Glutamatergic neuron (in vitro differentiated cells): Measurements from ENCODE around the gene ZNF180. TPM values are rescaled to one million over a fixed set of nuclear protein-coding genes. Genes with fewer than 3 reads are reported as not detected.

Experiments
- DNase-seq: peaks from one replicate; pipeline ENCODE4 v3.0.0; 2022
- H3K27ac Mint-ChIP-seq: one replicate; pipeline ENCODE4 v1.8.0; 2020; ENCODE audit warnings: mild to moderate bottlenecking, mixed read lengths, inconsistent platforms; ENCODE audit not compliant: unreplicated experiment
- H3K27me3 Mint-ChIP-seq: one replicate; pipeline ENCODE4 v1.8.0; 2020; ENCODE audit warnings: mild to moderate bottlenecking, moderate library complexity, mixed read lengths, inconsistent platforms; ENCODE audit not compliant: unreplicated experiment
- H3K36me3 Mint-ChIP-seq: one replicate; pipeline ENCODE4 v1.8.0; 2020; ENCODE audit warnings: mild to moderate bottlenecking, mixed read lengths, inconsistent platforms; ENCODE audit not compliant: unreplicated experiment
- H3K4me1 Mint-ChIP-seq: one replicate; pipeline ENCODE4 v1.8.0; 2020; ENCODE audit warnings: mild to moderate bottlenecking, low read depth, mixed read lengths, inconsistent platforms; ENCODE audit not compliant: unreplicated experiment
- H3K4me3 Mint-ChIP-seq: one replicate; pipeline ENCODE4 v1.8.0; 2020; ENCODE audit warnings: mild to moderate bottlenecking, mixed read lengths, inconsistent platforms; ENCODE audit not compliant: unreplicated experiment
- H3K9me3 Mint-ChIP-seq: one replicate; pipeline ENCODE4 v1.8.0; 2020; ENCODE audit warnings: mild to moderate bottlenecking, moderate library complexity, mixed read lengths, inconsistent platforms; ENCODE audit not compliant: unreplicated experiment
- CTCF ChIP-seq: fragments of 200-600 bp; sonication (generic); IDR thresholded peaks from one replicate; pipeline ENCODE4 v1.5.0; 2021; ENCODE audit not compliant: partially characterized antibody, unreplicated experiment
- total RNA-seq: library from RNA; stranded (reverse); fragmentation: NEBNext Ultra II Directional; extraction: Animal tissue kit (Norgen Biotek cat#: 25700); gene quantifications from one replicate; pipeline ENCODE4 v1.2.1, GENCODE V29; 2021; ENCODE audit not compliant: unreplicated experiment

The ZNF180 gene
- total RNA-seq, 1 donor from 2014 or later = 12.3 TPM

GRCh38 chr19:44455100-44455499 is 45.2 kb downstream of the ZNF180 start:
- no peak for DNase-seq
- Mint-ChIP-seq H3K4me3 (no peak overlapping the region), H3K27me3 (no peaks in the 10 kb centered on the region), H3K9me3 (peaks cover 24% of the 10 kb centered on the region), H3K27ac (no peak overlapping the region), H3K36me3 (peaks cover 27% of the 10 kb centered on the region), H3K4me1 (no peaks in the 10 kb centered on the region)
- TF ChIP-seq CTCF = no peak

GRCh38 chr19:44452367-44452766 is 48.0 kb downstream of the ZNF180 start:
- peaks cover 25% of the 10 kb centered on the region for H3K9me3 Mint-ChIP-seq
- peaks cover 27% of the 10 kb centered on the region for H3K36me3 Mint-ChIP-seq
- TF ChIP-seq CTCF = no peak
- no peaks in the 10 kb centered on the region for H3K4me1 Mint-ChIP-seq
- H3K27ac Mint-ChIP-seq = no peak overlapping the region
- H3K27me3 Mint-ChIP-seq = peaks cover 4% of the 10 kb centered on the region
- DNase-seq = no peak
- H3K4me3 Mint-ChIP-seq = no peak overlapping the region

GRCh38 chr19:44451687-44452086 is 48.6 kb downstream of the ZNF180 start:
- Mint-ChIP-seq H3K4me3 (no peak overlapping the region), H3K36me3 (peaks cover 27% of the 10 kb centered on the region), H3K27ac (no peak overlapping the region), H3K9me3 (peaks cover 25% of the 10 kb centered on the region), H3K27me3 (peaks cover 4% of the 10 kb centered on the region), H3K4me1 (no peaks in the 10 kb centered on the region)
- no peak for TF ChIP-seq CTCF
- DNase-seq = no peak

GRCh38 chr19:44447916-44448674 is 52.2 kb downstream of the ZNF180 start, which contains the start of gene ZNF229:
Gene ZNF229, minus strand, starts transcription at chr19:44448472. Its CDS starts 5,625 bp downstream, at chr19:44442847.
- Mint-ChIP-seq H3K9me3 (peaks cover 19% of the 10 kb centered on the region), H3K36me3 (peaks cover 38% of the 10 kb centered on the region), H3K27ac (peak within 1 kb of the TSS; percentile 82), H3K27me3 (peaks cover 4% of the 10 kb centered on the region), H3K4me1 (no peaks in the 10 kb centered on the region), H3K4me3 (peak within 1 kb of the TSS; percentile 97)
- peak; percentile 91 for DNase-seq
- TF ChIP-seq CTCF = no peak

GRCh38 chr19:44438441-44438840 is 61.9 kb downstream of the ZNF180 start:
- Mint-ChIP-seq H3K27ac (no peak overlapping the region), H3K4me3 (no peak overlapping the region)
- no peak for TF ChIP-seq CTCF

More at GRCh38 chr19:44438441-44438840, 61.9 kb downstream of the ZNF180 start:
- DNase-seq = no peak
- H3K36me3 Mint-ChIP-seq = peaks cover 37% of the 10 kb centered on the region
- no peaks in the 10 kb centered on the region for H3K4me1 Mint-ChIP-seq
- peaks cover 2% of the 10 kb centered on the region for H3K27me3 Mint-ChIP-seq
- peaks cover 3% of the 10 kb centered on the region for H3K9me3 Mint-ChIP-seq
